ENCODE measurements around the gene SPTBN4.
A peak's percentile ranks its signal among the peaks of the same experiment; 100 is the strongest.

The SPTBN4 gene

DNA sequence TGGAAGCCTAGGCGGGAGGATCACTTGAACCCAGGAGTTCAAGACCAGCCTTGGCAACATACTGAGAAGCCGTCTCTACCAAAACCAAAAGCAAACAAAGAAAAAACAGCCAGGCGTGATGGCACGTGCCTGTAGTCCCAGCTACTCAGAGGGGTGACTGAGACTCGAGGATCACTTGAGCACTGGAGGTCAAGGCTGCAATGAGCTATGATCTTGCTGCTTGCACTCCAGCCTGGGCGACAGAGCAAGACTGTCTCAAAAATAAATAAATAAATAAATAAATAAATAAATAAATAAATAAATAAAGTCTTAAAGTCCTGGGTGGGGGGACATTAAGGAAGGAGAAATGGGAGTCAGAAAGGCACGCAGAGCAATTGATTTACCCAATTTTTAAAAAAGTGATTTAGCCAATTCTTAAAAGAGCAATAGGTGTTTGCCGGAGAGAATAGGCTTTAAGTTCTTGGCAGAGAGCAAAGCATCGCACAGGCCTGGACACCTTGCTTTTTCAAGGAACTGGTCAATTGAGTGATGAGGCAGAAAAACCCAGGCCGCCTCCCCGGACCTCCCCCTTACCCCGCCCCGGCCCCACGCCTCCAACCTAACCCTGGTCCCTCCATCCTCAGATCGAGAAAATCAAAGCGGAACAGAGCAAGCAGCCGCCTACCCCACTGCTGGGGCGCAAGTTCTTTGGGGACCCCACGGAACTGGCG is 100.4 kb downstream of the SPTBN4 start:
- DNase-seq: no peak

DNA sequence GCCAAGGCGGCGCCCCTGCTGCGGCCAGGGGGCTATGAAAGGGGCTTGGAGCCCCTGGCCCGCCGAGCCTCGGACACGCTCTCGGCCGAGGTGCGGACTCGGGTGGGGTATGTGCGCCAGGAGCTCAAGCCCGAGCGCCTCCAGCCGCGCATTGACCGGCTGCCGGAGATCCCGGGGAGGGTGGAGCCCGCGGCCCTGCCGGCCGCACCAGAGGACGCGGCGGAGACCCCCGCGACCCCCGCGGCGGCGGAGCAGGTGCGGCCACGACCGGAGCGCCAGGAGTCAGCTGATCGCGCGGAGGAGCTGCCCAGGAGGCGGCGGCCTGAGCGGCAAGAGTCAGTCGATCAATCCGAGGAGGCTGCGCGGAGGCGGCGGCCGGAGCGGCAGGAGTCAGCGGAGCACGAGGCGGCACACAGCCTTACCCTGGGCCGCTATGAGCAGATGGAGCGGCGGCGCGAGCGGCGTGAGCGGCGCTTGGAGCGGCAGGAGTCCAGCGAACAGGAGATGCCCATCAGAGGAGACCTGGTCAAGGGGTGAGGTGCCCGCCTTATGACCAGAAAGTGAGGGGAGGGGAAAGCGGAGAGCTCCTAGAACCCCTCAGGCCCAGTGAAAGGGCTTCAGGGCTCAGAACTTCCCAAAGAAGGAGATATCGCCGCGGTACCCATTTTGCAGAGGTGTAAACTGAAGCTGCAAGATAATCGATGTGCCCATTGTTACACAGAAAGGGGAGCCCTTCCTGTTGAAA is 101.1 kb downstream of the SPTBN4 start:
- no peak for DNase-seq

DNA sequence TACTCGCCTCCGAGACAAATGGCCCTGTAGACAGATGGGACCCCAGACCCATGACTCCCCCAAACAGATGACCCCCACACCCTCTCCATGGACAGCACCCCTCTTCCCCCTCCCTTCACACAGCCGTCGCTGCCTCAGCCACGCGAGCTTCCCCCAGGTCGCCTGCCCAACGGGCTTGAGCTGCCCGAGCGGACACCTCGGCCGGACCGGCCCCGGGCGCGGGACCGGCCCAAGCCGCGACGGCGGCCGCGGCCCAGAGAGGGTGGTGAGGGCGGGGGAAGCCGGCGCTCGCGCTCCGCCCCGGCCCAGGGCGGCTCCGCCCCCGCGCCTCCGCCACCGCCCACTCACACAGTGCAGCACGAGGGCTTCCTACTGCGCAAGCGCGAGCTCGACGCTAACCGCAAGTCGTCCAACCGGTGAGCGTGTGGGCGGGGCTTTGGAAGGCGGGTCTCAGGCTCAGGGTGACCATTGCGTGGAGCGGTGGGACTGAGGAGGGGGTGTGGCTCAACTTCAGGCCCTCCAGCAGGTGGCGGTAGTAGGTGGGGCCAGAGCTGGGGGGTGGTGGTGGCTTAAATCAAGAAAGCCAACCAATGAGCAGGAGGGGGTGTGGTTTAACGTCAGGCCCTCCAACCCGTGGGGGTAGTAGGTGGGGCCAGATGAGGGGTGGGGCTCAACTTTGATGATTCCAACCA is 103.7 kb downstream of the SPTBN4 start:
- DNase-seq: peak; percentile 92

DNA sequence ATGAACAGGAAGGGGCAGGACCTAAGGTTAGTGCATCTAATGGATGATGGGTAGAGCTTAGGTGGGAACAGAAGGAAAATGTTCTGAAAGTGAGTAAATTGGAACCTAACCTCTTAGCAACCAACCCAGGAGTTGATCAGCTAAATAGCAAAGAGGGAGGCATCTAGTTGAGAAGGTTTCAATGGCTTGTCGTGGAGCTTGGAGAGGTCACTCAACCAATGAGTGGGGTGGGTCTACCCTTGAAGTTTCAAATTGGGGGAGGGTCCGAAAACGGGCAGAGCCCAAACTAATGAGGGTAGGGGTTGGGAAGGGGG is 104.2 kb downstream of the SPTBN4 start:
- DNase-seq: no peak

DNA sequence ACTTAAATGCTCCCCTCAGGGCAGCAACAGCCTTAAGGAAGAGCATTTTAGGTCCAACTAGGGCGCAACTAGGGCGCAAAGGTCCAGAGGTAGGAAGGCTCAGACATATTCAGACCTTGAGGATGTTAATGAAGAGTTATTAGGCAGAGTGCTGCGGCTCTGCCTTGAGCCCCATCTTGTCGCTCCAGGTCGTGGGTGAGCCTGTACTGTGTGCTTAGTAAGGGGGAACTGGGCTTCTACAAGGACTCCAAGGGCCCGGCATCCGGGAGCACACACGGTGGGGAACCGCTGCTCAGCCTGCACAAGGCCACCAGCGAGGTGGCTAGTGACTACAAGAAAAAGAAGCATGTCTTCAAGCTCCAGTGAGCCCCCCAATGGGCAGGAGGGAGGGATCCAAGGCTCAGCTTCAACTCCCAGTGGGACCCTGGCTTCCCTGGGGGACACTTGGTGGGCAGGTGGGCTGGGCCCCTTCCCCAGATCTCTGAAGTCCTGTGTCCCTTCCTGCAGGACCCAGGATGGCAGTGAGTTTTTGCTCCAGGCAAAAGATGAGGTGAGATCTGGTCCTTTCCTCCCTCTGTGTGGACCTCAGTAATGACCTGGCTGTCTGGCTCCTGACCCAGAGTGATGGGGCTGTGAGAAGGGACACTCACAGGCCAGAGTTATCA is 105.2 kb downstream of the SPTBN4 start:
- no peak for DNase-seq

DNA sequence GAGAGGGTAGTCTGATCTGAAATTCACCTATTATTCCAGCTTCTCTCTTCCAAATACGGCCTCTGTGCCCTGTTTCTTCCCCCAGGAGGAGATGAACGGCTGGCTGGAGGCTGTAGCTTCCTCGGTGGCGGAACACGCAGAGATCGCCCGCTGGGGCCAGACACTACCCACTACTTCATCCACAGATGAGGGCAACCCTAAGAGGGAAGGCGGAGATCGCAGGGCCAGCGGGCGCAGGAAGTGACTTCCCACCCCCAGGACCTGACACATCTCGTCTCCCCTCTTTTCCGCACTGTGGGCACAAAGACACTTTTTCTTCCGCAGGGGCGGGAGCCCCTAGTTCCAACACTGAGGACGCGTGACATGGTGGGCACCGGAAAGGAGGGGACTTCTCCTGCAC is 108.5 kb downstream of the SPTBN4 start:
- no peak for DNase-seq

DNA sequence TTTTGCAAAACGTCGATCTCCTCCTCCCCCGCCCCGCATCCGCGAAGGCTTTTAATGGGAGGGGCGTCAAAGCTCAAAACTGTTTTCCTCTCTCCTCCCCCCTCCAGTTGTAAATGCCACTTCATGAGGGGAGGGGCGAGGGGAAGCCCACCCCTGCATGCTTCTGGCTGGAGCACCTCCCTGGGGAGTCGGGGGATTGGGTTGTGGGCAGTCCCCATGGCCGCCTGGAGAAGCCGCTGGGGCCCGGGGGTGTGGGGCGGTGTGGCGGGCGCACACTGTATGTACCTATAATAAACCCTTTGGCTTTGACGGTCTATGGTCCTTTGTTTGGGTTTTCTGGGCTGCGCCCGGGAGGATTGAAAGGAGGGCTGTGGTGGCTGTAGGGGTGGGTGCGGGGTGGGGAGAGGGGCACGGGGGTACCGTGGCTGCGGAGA is 109.4 kb downstream of the SPTBN4 start:
- DNase-seq: no peak

DNA sequence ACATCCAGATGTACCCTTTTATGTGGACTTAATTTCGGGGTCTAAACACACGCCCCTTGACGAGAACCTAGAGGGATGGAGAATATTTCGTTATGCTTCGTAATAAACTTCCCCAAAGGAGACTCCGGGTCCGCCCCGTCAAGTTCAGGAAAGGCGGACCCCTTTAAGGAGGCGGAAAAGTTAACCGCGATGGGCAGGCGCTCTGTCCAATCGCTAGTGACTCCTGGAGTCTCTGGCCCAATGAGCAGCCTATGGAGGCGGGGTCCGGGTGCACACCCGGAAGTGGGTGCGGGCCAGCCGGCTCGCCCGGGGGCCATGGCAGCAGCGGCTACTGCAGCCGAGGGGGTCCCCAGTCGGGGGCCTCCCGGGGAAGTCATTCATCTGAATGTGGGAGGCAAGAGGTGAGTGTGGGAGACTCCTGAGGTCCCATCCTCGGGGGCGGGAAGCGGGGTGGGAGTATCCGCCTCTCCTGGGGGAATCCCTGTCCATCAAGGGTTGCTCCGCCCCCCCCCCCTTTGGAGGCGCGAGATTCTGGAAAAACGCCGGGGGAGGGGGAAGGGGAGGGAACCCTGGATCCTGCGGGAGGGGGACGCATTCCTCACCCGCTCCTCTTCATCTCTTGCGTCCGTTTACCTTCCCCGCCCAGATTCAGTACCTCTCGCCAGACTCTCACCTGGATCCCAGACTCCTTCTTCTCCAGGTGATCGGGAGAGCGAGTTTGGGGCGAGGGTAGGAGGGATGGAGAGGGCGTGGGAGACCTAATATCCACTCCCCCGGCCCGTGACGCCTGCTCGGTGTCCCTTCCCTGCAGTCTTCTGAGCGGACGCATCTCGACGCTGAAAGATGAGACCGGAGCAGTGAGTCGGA is 110.0 kb downstream of the SPTBN4 start, which contains the start of gene SHKBP1:
Gene SHKBP1 (plus strand): TSS at position 289 of the 867 bp plus-strand sequence. CDS start 27 bp downstream, at position 316.
- DNase-seq: peak; percentile 73

DNA sequence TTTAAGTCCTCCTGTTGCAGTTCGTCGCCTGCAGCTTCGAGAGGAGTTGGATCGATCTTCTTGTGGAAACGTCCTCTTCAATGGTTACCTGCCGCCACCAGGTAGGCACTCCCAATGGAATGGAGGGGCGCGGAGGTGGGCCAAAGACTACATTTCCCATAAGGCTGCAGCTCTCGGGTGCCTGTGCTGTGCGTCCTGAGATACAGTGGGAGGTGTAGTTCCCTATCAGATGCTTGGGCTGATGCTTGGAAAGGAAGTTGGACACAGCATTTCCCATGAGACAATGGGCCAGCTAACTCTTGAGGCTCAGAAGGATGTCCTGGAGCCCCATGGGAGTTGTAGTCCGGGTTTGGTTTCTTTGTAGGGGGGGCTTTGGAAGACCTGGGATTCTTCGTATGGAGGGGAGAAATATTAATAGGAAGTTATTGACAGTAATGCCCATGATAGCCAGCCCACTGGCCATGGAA is 111.7 kb downstream of the SPTBN4 start:
- DNase-seq: no peak

DNA sequence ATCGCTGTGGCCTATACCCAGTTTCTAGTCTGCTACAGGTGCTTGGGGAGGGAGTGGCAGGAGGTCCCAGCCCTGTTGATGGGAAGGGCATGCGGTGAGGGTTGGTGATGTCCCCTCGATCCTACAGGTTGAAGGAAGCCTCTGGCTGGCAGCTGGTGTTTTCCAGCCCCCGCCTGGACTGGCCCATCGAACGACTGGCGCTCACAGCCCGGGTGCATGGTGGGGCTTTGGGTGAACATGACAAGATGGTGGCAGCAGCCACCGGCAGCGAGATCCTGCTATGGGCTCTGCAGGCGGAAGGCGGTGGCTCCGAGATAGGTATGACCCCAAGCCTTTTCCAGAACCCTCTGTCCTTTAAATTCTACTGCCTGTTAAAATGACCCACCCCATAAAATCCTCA is 113.8 kb downstream of the SPTBN4 start:
- no peak for DNase-seq

DNA sequence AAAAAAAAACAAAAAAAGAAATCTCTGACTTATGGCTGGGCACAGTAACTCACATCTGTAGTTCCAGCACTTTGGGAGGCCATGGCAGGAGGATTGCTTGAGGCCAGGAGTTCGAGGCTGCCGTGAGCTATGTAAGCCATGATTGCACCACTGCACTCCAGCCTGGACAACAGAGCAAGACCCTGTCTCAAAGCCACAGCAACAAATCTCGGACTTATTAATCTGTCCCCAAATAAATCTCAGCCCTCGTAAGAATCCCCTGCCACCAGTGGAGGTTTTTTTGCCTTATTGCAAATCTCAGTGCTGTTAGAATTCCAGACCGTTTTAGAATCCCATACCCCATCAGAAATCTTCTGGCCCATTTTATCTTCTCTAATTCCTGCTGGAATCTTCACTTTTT is 114.7 kb downstream of the SPTBN4 start:
- no peak for DNase-seq

DNA sequence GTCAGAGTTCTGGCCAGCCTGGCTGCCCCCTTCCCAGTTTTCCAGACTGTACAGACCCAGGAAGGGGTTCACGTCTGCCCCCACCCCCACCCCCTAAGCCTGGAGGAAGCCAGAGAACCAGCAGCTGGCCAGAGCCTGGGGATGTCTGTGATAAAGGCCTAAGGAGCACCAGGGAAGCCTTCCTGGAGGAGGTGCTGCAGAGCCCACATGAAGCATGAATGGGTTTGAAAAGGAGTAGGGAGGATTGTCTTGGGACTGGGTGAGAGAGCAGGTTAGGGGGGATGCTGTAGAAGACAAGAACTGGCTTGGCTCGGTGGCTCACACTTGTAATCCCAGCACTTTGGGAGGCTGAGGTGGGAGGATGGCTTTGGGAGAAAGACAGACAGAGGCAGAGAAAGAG is 115.7 kb downstream of the SPTBN4 start:
- DNase-seq: no peak

DNA sequence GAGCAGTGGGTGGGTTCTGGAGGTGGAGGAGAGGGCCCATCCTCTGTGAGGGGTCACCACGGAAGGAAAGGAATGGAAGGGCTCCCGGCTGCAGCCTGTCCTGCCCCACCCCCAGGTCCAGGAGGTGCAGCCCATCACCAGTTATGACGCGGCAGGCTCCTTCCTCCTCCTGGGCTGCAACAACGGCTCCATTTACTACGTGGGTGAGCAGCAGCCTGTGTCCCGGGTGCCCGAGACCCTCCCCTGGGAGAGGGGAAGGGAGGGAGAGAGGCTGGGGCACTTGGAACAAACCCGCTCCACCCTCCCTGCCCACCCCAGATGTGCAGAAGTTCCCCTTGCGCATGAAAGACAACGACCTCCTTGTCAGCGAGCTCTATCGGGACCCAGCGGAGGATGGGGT is 116.5 kb downstream of the SPTBN4 start:
- no peak for DNase-seq

DNA sequence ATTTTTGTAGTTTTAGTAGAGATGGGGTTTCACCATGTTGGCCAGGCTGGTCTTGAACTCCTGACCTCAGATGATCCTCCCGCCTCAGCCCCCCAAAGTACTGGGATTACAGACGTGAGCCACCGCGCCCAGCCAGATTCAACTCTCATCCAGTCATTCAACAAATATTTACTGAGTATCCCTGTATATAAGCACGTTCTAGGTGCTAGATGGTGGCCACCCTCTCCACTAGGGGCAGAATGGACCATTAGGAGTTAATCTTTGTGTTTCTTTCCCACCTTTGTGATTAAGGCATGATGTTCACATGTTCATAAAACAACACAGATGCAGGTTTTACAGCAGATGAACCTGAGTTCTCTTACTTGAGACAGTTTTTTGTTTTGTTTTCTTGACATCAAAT is 117.2 kb downstream of the SPTBN4 start:
- no peak for DNase-seq

DNA sequence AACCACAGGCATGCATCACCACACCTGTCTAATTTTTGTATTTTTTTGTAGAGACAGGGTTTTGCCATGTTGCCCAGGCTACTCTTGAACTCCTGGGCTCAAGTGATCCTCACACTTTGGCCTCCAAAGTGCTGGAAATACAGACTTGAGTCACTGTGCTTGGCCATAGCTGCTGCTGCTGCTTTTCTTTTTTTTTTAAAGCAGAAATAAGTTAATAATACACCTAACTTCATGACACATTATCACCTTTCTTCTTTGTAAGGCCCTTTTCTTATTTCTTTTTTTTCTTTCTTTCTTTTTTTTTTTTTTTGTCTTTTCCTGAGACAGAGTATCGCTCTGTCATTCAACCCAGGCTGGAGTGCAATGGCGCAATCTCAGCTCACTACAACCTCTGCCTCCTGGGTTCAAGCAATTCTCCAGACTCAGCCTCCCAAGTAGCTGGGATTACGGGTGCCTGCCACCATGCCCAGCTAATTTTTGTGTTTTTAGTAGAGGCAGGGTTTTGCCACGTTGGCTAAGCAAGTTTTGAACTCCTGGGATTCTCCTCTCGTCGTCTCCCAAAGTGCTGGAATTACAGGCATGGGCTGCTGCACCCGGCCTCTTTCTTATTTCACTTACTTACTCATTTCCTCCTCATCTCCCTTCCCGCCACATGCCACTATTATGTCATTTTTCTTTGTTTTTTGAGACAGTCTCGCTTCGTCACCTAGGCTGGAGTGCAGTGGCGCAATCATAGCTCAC is 118.6 kb downstream of the SPTBN4 start:
- DNase-seq: no peak

DNA sequence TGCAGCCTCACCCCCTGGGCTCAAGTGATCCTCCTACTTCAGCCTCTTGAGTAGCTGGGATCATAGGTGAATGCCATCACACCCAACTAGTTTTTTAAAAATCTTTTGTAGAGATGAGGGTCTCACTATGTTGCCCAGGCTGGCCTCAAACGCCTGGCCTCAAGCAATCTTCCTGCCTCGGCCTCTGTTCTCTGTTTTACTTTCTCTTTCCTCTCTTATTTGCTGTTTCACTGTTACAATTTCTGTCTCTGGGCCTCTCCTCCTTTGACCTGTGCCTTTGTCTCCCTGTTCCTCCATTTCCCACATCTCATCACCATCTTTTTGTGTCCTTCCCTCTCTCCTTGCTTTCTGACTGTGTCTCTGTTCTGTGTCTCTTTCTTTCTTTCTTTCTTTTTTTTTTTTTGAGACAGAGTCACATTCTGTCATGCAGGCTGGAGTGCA is 119.2 kb downstream of the SPTBN4 start:
- no peak for DNase-seq

DNA sequence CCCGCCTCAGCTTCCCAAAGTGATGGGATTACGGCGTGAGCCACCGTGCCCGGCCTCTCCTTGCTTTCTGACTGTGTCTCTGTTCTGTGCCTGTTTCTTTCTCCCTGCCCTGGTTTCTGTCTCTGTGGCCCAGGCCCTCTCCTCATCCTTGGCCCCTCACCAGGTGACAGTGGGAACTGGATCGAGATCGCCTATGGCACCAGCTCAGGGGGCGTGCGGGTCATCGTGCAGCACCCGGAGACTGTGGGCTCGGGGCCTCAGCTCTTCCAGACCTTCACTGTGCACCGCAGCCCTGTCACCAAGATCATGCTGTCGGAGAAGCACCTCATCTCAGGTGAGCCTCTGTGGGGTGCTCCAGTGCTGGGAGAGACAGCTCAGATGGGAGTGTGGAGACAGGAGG is 119.8 kb downstream of the SPTBN4 start:
- DNase-seq: no peak

DNA sequence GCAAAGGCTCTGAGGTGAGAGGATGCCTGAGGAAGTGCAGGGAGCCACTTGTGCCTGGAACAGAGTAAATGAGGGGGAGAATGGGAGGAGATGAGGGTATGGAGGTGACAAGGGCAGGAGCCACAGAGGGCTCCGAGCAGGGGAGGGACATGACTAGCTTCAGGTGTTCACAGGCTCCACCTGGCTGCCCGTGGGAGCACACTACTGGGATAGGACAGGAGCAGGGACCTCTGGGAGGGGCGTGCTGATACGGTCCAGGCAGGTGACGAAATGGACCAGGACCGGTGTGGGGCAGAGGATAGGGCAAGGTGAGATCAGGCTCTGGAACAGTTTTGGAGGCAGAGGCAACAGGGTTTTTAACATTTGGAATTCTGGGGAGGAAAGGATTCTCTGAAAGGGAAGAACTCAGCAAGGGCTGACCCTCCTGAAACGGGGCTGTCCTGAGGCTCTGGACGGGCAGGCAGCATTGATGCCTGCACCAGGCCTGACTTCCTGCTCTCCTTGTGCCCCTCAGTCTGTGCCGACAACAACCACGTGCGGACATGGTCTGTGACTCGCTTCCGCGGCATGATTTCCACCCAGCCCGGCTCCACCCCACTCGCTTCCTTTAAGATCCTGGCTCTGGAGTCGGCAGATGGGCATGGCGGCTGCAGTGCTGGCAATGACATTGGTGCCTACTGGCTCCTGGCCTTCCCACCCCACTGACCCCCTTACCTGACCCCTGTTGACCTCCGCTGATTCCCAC is 121.5 kb downstream of the SPTBN4 start:
- DNase-seq: no peak

DNA sequence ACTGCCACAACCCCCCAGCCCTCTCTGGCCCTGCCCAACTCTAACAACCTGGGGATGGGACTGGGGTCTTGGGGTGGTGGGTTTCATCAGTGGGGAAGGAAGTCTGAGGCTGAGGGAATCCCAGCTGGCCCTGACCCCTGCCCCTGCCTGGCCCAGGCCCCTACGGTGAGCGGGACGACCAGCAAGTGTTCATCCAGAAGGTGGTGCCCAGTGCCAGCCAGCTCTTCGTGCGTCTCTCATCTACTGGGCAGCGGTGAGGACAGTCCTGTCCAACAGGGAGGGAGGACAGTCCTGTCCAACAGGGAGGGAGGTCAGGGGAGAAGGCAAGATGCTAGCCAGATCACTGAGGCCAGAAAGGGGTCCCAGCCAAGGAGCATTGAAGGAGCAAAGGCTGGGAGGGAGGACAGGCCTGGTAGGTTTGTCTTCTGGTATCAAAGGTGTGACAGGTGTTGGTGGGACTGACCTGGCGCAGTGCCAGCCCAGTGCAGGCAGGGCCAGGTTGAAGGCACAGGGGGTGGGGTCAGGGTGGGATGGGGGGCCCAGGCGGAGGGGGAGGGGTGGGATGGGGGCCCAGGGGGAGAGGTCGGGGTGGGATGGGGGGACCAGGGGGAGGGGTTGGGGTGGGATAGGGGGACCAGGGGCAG is 122.2 kb downstream of the SPTBN4 start:
- no peak for DNase-seq

Data from activated gamma-delta T cell (primary cell).